GM21717 (cell line): ENCODE results near the gene LMNA.
"Not testable (repeated sequence)": the region's sequence is repeated elsewhere in the genome, so short reads cannot be mapped to it uniquely, and the experiment has no call there.

Experiments
- ATAC-seq: cut with Tn5 transposase; IDR thresholded peaks from one replicate; pipeline ENCODE4 v1.9.1; 2021; ENCODE audit warnings: mild to moderate bottlenecking, moderate library complexity; ENCODE audit not compliant: unreplicated experiment

Gene LMNA

DNA sequence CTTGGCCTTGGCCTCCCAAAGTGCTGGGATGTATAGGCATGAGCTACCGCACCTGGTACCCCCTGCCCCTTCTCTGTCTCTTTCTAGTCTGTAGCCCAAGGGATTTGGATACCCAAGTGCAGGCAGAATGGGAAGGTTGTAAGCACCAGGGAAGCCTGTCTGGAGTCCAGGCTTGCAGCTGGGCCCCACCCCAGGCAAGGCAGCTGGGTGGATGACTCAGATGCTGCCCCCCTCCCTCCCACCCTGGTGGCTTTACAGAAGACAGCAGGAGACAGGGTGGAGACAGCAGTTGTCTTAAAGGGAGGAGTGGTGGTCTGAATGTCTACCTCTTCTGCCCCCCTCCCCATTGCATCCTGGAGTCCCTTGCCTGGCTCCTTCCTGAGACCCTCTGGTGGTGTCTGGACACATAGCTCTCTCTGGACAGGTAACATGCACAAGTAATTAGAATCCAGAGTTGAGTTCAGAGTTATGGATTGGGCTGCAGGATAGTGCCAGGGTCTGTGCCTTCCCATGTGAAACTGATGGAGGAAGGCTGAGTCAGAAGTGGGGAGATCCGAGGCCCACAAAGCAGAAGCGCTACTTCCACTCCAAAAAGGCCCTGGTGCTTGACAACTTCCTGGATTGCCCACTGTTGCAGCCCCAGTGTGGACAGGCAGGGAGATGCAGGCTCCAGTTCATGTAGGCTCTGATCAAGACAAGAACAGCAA is 5.1 kb downstream of the LMNA start:
- ATAC-seq: no peak

DNA sequence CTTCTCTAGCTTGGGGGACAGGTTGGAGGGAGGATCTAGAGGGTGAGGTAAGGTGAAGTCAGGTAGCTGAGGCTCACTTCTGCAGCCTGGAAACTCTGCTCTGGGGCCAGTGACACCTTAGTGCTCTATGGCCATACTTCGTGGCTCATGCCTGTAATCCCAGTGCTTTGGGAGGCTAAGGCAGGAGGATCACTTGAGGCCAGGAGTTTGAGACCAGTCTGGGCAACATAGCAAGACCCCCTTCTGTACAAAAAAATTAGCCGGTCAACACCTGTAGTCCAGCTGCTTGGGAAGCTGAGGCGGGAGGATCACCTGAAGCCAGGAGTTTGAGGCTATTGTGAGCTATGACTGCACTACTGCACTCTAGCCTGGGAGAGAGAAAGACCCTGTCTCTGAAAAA is 5.8 kb downstream of the LMNA start:
- ATAC-seq: no peak

DNA sequence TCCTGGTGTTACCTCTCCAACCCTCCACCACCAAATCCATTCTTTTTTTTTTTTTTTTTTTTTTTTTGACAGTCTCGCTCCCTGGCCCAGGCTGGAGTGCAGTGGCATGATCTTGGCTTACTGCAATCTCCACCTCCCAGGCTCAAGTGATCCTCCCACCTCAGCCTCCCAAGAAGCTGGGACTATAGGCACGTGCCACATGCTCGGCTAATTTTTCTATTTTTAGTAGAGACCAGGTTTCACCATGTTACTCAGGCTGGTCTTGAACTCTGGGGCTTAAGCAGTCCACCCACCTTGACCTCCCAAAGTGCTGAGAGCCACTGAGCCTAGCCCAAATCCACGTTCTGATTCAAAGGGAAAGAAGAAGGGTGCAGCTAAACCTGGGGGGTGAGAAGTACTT is 6.5 kb downstream of the LMNA start:
- not testable (repeated sequence) for ATAC-seq

DNA sequence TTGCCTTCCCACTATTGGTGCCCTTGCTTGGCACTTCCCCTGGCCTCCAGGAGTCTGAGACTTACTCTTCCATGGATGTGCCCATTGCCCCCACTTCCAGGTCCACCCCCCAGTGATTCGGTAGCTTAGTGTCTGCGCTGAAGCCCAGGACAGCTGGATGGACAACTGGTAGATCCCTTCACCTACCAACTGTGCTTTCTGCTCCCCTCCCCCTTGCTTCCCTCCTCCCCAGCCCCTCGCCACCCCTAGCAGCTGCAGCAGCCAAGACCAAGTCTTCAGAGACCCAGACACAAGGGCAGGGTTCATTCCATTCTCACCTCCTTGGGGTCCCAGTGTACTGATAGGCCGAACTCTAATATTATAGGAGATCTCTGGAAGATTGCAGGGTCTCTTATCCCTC is 6.9 kb downstream of the LMNA start:
- ATAC-seq: no peak

DNA sequence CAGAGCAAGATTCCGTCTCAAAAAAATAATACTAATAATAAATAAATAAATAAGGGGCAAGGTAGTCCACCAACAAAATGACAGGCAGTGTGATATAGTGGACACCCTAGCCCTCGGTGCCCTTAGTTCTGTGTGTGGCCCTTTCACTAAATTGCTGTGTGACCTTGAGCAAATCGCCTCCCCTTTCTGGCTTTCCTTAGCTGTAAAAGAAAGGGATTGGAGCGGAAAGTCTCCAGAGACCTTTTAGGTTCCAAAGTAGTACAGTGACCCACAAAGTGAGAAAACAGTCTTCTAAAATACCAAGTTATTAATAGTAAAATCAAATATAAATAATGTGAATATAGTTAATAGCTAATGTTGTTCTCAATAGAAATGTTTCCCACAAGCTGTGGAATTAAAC is 7.6 kb downstream of the LMNA start:
- ATAC-seq: no peak

DNA sequence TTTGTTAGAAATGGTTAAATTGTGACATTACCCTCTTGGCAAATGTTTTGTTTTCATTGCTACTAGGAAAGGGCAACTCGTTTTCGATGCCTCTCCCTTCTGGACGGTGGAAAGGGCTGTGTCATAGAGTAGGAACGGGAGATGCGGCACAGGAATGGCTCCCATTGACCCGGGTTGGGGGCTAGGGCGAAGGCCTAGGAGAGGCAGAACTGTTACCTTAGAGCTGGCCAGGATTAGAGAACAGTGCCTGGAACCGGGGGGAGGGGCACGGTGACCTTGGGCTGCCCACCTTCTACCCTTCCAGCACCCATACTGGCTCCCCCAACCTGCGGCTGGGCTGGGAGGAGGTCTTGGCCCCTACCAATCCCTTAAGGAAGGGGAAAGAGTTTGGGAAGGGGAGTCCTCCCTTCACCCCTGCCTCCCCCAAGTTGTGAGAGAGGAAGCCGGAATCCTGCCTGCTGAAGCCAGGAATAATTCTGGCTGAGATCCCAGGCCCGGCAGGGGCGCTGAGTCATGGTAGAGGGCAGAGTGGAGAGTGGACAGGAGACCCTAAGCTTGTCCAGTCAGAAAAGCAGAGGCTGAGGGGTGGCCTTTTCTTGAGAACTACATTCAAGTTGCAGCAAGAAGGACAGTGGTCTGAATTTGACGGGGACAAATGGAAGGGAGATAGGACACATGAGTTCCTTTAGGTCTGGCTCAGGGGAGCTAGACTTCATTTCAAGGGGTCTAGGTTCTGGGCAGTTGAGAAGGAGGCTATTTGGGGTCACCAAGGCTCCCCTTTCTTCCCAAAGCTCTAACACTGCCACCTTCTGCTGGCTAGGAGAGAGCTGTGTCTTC is 8.2 kb downstream of the LMNA start:
- no peak for ATAC-seq

DNA sequence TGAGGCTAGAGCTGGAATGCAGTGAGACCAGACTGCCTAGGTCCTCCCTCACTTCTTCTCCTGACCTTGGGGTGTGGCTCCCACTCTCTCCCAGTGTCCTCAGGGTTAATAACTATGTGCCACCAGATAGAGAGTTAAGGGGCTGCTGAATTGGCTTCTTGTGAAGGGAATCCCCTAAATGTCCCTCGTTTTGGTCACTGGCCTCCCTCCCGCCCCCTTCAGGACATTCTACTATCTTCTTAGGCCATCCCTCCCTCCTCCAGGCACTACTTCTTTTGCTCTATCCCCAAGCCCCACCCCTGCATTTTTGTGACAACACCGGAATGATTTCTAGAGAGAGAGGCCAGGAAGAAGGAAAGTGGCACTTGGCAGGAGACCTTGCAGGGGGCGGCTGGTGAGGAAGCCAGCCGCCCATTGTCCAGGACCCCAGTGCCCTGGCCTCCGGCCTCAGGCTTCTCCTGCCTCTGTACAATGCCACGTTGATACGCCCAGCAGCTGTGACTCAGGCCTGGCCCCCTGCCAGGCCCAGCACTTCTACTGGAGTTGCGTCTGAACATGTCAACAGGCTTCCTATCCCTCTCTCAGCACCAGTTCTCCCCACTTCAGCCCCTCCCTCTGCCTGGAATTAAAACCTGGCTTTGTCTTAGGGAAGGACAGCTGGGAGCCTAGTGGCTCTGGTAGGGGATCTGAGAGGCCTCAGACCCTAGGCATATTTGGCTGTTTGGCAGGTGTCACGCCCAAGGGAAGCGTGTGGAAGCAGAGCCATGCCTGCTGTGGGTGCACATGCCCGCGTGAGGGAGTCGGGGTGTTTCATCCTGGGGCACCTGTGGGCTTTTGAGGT is 9.1 kb downstream of the LMNA start:
- no peak for ATAC-seq

DNA sequence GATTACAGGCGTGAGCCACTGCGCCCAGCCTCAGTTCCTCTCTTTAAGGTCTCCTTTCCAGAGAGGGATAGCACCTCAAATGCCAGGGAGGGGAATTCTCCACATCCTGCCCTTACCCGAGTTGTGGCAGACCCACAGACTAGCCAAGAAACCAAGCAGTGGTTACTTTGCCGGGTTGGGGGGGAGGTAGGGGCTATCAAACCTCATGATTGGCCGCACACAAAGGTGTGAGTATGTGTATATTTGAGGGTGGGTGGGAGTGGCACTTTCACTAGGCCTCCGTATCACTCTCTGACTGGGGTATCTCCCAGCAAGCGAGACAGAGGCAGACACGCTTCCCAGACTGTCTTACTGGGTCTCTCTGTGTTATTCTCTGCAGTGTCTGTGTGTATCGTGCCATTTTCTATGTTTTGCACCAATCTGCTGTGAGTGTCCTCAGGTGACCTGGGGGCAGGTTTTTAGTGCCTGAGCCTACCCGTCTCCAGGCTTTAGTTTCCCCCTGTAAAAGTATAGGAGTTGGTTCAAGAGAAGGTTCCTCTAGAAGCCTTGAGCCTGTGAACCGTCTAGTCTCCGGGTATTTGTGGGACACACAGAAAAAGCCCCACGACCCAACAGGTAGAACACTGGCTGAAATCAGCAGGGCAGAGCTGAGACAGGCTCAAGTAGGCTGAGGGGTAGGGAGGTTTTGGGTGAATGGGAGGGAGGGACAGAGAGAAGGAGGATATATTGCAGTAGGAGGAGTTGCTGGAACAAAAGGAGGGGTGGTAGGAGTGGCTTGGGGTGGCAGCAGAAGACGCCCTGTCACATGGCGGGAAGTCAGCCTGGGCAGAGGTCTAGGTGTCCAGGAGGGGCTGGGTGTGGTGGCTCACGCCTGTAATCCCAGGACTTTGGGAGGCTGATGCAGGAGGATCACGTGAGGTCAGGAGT is 10.3 kb downstream of the LMNA start:
- no peak for ATAC-seq

DNA sequence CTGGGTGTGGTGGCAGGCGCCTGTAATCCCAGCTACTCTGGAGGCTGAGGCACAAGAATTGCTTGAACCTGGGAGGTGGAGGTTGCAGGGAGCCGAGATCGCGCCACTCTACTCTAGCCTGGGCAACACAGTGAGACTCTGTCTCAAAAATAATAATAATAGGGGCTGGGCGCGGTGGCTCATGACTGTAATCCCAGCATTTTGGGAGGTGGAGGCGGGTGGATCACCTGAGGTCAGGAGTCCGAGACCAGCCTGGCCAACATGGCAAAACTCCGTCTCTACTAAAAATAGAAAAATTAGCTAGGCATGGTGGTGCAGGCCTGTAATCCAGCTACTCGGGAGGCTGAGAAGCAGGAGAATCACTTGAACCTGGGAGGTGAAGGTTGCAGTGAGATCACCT is 11.0 kb downstream of the LMNA start:
- ATAC-seq: not testable (repeated sequence)

DNA sequence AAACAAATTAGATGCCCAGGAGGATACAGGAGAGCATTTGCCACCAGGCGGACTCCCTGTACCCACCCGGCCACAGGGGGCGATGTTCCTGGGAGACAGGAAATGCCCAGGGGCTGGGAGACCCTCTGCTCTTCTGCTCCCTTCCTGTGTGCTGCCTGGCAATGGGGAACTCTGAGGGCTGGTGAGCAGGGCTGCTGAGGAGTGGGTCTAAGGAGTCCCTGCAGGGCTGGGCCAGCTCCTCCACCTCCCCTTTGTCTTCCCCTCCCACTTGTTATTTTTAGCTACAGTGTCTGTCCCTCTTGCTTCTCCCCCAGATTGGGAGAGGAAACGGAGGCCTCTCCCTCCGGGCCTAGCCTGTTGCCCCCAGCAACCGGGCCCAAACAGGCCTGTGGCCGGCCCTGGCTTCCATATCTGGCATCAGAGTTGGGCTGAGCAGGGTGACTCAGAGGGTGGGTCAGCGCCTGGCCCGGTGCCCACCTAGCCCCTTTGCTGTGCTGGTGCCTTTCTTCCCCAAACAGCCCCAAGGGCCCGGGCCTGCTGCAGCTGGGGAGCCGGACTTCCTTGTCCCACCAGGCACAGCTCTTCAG is 11.6 kb downstream of the LMNA start:
- ATAC-seq: no peak

DNA sequence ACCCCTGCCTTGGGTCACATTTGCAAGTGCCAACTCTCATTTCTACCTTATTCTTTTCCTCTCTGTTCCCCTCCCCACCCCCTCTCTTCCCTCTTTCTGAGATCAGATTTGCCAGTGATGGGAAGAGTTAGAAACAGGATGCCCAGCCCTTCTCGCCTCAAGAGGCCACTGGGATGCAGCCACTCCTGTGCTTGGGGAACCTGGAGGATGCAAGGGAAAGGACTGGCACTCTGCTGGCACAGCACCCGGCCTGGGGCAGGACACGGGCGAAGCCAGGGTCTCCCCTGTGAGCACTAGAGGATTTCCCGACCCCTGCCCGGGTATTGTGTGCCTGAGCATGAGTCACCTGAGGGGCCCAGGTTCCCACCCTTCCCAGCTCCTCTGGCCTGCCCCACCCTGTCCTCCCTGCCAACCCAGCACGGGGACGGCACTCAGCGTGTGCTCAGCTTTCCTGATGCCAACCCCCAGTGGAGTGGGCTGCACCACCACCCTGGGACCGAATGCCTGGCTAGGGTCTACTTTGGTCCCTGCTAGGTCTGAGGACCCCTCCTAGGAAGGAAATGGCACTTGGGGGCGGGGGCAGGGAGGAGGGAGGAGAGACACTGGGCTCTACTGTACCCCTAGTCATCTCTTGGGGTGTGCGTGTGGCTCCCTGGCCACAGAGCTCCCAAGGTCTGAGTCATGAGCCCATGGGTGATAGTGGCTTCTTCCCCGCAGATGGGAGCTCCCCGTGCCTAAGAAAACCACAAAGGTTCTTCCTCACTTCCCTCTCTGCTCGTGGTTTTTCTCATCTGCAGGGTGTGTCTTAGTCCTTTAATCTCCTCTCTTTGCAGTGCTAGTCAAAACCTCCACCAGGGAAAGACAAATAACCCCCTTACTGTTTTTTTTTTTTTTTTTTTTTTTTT is 12.4 kb downstream of the LMNA start:
- ATAC-seq: peak; percentile 56

DNA sequence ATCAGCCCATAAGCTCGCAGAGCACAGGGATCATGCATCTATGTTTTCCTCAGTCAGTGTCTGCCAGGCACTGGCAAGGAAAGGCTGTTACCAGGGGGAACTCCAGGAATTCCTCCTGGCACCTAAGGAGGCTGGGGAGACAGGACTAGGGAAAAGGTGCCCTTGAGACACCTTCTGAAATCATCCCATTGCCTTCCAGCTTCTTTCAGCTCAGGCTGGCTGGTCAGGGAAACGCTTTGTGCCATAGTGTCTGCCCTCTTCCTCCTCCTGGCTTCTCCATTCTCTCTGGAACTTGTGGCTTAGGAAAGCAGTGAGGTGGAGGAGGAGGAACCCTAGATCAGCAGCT is 13.8 kb downstream of the LMNA start:
- no peak for ATAC-seq

DNA sequence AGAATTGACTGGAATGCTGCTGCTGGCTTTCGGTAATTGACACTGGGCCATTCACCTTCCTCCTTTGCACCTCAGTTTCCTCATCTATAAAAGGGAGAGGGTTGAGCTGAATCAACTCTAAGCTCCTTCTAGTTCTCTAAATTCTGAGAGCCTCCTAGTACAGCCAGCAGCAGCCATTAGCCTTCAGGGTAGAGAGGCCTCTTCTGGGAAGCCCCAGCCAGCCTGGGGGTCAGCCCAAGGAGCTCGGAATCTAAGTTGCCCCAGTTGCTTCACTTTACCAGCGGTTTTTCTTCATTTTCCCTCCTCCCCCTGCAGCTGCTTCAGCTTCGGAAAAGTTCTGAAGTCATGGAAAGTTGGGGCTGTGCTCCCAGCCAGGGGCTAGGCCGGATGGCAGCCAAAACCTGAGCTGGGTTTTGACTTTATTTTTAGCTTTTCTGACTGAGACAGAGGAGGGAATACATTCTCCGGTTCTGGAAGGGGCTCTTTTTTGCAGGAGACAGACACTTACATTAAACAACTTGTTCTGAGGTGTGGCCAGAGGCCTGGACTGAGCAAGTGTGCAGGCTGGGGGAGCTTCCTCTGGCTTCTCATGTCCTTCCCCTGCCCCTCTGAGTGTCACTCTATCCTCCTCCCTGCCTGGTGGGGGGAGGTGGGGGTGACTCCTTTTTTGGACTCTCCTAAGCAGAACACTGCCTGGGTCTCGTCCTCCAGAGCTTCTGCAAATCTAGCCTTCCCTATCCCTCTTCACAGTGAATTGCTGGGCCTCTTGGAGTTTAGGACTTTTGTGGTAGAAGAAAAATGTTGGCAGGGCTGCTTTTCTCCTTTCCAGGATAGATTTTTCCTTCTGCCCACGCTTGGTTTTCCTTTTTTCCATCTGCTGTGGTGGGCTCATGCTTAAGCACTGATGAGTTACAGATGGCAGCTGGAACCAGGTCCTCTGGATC is 14.4 kb downstream of the LMNA start:
- no peak for ATAC-seq

DNA sequence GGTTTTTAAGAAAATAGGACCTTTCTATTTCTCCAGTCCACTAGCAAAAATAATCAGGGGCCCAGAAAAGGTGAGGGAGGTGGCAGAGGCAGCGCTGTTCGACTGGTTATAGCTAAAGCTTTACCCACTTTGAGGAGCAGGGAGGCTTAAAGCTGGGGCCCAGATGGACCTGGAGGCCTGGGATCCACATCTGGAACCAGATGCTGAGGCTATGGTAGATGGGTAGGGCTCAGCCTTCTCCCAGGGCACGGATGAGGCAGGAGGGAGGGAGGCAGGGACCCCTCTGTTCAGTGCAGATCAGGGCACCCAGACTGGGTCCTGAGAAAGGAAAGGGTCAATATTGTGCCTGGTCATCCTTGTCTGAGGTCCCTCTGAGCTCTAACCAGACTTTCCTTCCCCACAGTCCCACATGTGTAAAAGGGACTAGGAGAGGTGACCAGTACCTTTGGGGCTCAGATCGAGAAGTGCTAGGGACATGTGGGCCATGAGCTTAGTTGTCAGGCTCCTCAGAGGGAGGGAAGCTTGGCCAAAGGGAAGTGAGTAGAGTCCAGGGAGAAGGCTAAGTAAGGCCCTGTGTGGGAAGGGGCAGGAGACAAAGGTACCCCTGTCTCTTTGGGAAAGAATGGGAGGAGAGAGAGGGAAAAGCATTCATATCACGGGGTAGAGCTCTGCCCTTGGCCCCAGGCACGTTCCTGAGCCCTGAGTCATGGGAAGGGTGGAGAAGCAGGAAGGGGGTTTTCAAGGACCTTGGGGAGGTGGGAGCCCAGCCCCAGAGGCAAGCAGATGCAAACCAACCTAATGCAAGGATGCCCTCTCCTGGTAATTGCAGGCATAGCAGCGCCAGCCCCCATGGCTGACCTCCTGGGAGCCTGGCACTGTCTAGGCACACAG is 15.4 kb downstream of the LMNA start:
- ATAC-seq: no peak

DNA sequence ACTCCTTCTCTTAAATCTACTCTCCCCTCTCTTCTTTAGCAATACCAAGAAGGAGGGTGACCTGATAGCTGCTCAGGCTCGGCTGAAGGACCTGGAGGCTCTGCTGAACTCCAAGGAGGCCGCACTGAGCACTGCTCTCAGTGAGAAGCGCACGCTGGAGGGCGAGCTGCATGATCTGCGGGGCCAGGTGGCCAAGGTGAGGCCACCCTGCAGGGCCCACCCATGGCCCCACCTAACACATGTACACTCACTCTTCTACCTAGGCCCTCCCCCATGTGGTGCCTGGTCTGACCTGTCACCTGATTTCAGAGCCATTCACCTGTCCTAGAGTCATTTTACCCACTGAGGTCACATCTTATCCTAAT is 16.0 kb downstream of the LMNA start:
- no peak for ATAC-seq

DNA sequence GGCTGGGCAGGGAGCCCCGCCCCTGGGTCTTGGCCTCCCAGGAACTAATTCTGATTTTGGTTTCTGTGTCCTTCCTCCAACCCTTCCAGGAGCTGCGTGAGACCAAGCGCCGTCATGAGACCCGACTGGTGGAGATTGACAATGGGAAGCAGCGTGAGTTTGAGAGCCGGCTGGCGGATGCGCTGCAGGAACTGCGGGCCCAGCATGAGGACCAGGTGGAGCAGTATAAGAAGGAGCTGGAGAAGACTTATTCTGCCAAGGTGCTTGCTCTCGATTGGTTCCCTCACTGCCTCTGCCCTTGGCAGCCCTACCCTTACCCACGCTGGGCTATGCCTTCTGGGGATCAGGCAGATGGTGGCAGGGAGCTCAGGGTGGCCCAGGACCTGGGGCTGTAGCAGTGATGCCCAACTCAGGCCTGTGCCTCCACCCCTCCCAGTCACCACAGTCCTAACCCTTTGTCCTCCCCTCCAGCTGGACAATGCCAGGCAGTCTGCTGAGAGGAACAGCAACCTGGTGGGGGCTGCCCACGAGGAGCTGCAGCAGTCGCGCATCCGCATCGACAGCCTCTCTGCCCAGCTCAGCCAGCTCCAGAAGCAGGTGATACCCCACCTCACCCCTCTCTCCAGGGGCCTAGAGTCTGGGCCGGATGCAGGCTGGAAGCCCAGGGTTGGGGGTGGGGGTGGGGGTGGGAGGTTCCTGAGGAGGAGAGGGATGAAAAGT is 20.4 kb downstream of the LMNA start:
- no peak for ATAC-seq
